Measurements from ENCODE around the gene FUOM. TPM values are rescaled to one million over a fixed set of nuclear protein-coding genes. Genes with fewer than 3 reads are reported as not detected.

FUOM gene
- total RNA-seq, 4 donors from 2014 or later, result 6.7 to 17.7 (median 12.5) TPM

- intact Hi-C loops (cut with DNase I), result no loop called here
- H3K4me3 ChIP-seq, result no peak overlapping the region
- H3K27ac ChIP-seq, result no peak overlapping the region
- no peaks in the 10 kb centered on the region for H3K27me3 ChIP-seq
- TF ChIP-seq POLR2A (IDR thresholded peaks at IDR 0.05) (no peak), CTCF (IDR thresholded peaks at IDR 0.05) (no peak)
- peaks cover 0 to 40% (median 4%) of the 10 kb centered on the region in 3 donors for H3K4me1 ChIP-seq
- WGBS, 2 donors, result 90 to 97% methylated on average over 6 to 9 of the region's 13 CpGs
- H3K36me3 ChIP-seq, result peaks cover 11 to 66% (median 15%) of the 10 kb centered on the region in 3 donors
- H3K9me3 ChIP-seq, result peaks cover 0 to 5% (median 0%) of the 10 kb centered on the region in 3 donors
- no peak for DNase-seq
Observed at GRCh38 chr10:133362846-133363245, 5.0 kb upstream of the FUOM start.

GRCh38 chr10:133361773-133362441 lies 4.1 kb upstream of the FUOM start:
- peaks cover 5 to 49% (median 13%) of the 10 kb centered on the region in 3 donors for H3K4me1 ChIP-seq
- intact Hi-C loops (cut with DNase I), result no loop called here
- peaks cover 0 to 8% (median 0%) of the 10 kb centered on the region in 4 donors for H3K27me3 ChIP-seq
- TF ChIP-seq CTCF (IDR thresholded peaks at IDR 0.05) (no peak), POLR2A (IDR thresholded peaks at IDR 0.05) (no peak)
- H3K4me3 ChIP-seq, result no peak overlapping the region
- WGBS, 2 donors, result 76% methylated on average over 17 to 18 of the region's 18 CpGs
- peaks cover 0 to 5% (median 0%) of the 10 kb centered on the region in 3 donors for H3K9me3 ChIP-seq
- no peak overlapping the region for H3K27ac ChIP-seq
- no peak for DNase-seq
- peaks cover 9 to 57% (median 13%) of the 10 kb centered on the region in 3 donors for H3K36me3 ChIP-seq

- H3K27me3 ChIP-seq, result peaks cover 0 to 14% (median 0%) of the 10 kb centered on the region in 4 donors
- no peak overlapping the region for H3K4me3 ChIP-seq
- TF ChIP-seq POLR2A (IDR thresholded peaks at IDR 0.05), result no peak
- no peak for TF ChIP-seq CTCF (IDR thresholded peaks at IDR 0.05)
- H3K36me3 ChIP-seq, result peaks cover 3 to 50% (median 8%) of the 10 kb centered on the region in 3 donors
- peaks cover 10 to 56% (median 17%) of the 10 kb centered on the region in 3 donors for H3K4me1 ChIP-seq
- DNase-seq, result no peak
- peaks cover 0 to 5% (median 0%) of the 10 kb centered on the region in 3 donors for H3K9me3 ChIP-seq
- 58 to 100% methylated on average over 2 to 5 of the region's 5 CpGs for WGBS, 2 donors
- no peak overlapping the region for H3K27ac ChIP-seq
- intact Hi-C loops (cut with DNase I), result no loop called here
Observed at GRCh38 chr10:133361227-133361626, 3.4 kb upstream of the FUOM start.

- no peak overlapping the region for H3K27ac ChIP-seq
- WGBS, 2 donors, result 52 to 60% methylated on average over 9 to 13 of the region's 17 CpGs
- H3K27me3 ChIP-seq, result peaks cover 0 to 14% (median 0%) of the 10 kb centered on the region in 4 donors
- intact Hi-C loops (cut with DNase I), result no loop called here
- TF ChIP-seq CTCF (IDR thresholded peaks at IDR 0.05), result no peak
- peaks cover 0 to 39% (median 0%) of the 10 kb centered on the region in 3 donors for H3K36me3 ChIP-seq
- H3K4me3 ChIP-seq, result no peak overlapping the region
- DNase-seq, result no peak
- peaks cover 0 to 5% (median 0%) of the 10 kb centered on the region in 3 donors for H3K9me3 ChIP-seq
- H3K4me1 ChIP-seq, result peaks cover 10 to 51% (median 14%) of the 10 kb centered on the region in 3 donors
Observed at GRCh38 chr10:133359972-133360610, 2.3 kb upstream of the FUOM start.

- intact Hi-C loops (cut with DNase I), result no loop called here
- WGBS, 2 donors, result 44 to 49% methylated on average over 2 to 5 of the region's 6 CpGs
- peaks cover 10 to 46% (median 13%) of the 10 kb centered on the region in 3 donors for H3K4me1 ChIP-seq
- peaks cover 0 to 14% (median 0%) of the 10 kb centered on the region in 4 donors for H3K27me3 ChIP-seq
- DNase-seq, result no peak
- no peak overlapping the region for H3K27ac ChIP-seq
- no peak for TF ChIP-seq CTCF (IDR thresholded peaks at IDR 0.05)
- TF ChIP-seq POLR2A (IDR thresholded peaks at IDR 0.05), result no peak
- no peak overlapping the region for H3K4me3 ChIP-seq
- H3K36me3 ChIP-seq, result peaks cover 0 to 34% (median 0%) of the 10 kb centered on the region in 3 donors
- H3K9me3 ChIP-seq, result peaks cover 0 to 5% (median 0%) of the 10 kb centered on the region in 3 donors
Observed at GRCh38 chr10:133359554-133359971, 1.7 kb upstream of the FUOM start.
